ENCODE results near the gene CHRM4. TPM values are rescaled to one million over a fixed set of nuclear protein-coding genes. Genes with fewer than 3 reads are reported as not detected.

The CHRM4 gene
- total and polyA plus RNA-seq, 12 donors, result 0.03 to 0.32 (median 0.30) TPM; not detected in 9

GRCh38 chr11:46356924-46357482 lies 34.6 kb downstream of the CHRM4 start:
- Histone ChIP-seq H3K9me3 (no peaks in the 10 kb centered on the region), H3K4me3 (no peak overlapping the region), H3K27ac (peak overlapping the region in 3 of 10 donors; percentile 23 to 51 (median 51)), H3K36me3 (peaks cover 0 to 28% (median 0%) of the 10 kb centered on the region in 9 donors), H3K4me1 (peaks cover 13 to 85% (median 37%) of the 10 kb centered on the region in 9 donors), H3K27me3 (no peaks in the 10 kb centered on the region)
- 90 to 93% methylated on average over 7 of the region's 7 CpGs for WGBS, 2 donors
- intact Hi-C loops (cut with DNase I), result no loop called here
- ATAC-seq (no peak), DNase-seq (no peak)
- no peak for TF ChIP-seq CTCF (IDR thresholded peaks at IDR 0.05)

- intact Hi-C loops (cut with DNase I), result loop anchor here in 1 of 10 donors (2.0 kb wide), 1 partner anchor 13 kb away; no protein-coding TSS in a partner anchor
- Histone ChIP-seq H3K9me3 (no peaks in the 10 kb centered on the region), H3K4me3 (no peak overlapping the region), H3K27ac (peak overlapping the region in 3 of 10 donors; percentile 30 to 41 (median 31)), H3K27me3 (no peaks in the 10 kb centered on the region), H3K36me3 (peaks cover 0 to 28% (median 0%) of the 10 kb centered on the region in 9 donors), H3K4me1 (peaks cover 21 to 87% (median 53%) of the 10 kb centered on the region in 9 donors)
- no peak for TF ChIP-seq CTCF (IDR thresholded peaks at IDR 0.05)
- ATAC-seq (no peak), DNase-seq (no peak)
- 61 to 62% methylated on average over 9 of the region's 9 CpGs for WGBS, 2 donors
Observed at GRCh38 chr11:46353698-46354097, 37.9 kb downstream of the CHRM4 start.

GRCh38 chr11:46352063-46352841 lies 39.3 kb downstream of the CHRM4 start:
- H3K4me3 ChIP-seq, result peak overlapping the region in 6 of 10 donors; percentile 23 to 33 (median 26)

More at GRCh38 chr11:46352063-46352841, 39.3 kb downstream of the CHRM4 start:
- peak; percentile 70 to 98 (median 95) for TF ChIP-seq CTCF (IDR thresholded peaks at IDR 0.05)
- Histone ChIP-seq H3K9me3 (no peaks in the 10 kb centered on the region), H3K27ac (peak overlapping the region in 9 of 10 donors; percentile 35 to 91 (median 74)), H3K4me1 (peaks cover 22 to 83% (median 63%) of the 10 kb centered on the region in 9 donors), H3K27me3 (no peaks in the 10 kb centered on the region), H3K36me3 (peaks cover 0 to 28% (median 0%) of the 10 kb centered on the region in 9 donors)
- DNase-seq (peak in 1 of 2 donors; percentile 66), ATAC-seq (peak; percentile 16 to 54 (median 44))
- intact Hi-C loops (cut with DNase I), result loop anchor here in 1 of 10 donors (2.0 kb wide), 1 partner anchor 15 kb away; no protein-coding TSS in a partner anchor
- WGBS, 2 donors, result 49 to 51% methylated on average over 33 of the region's 33 CpGs

Data from heart right ventricle (tissue), 16 donors.